ENCODE data around the gene EFCAB9.
"Not testable (repeated sequence)": the region's sequence is repeated elsewhere in the genome, so short reads cannot be mapped to it uniquely, and the experiment has no call there.

The EFCAB9 gene

GRCh38 chr5:172188893-172189692 lies 4.9 kb upstream of the EFCAB9 start:
- DNase-seq = no peak

GRCh38 chr5:172189693-172190296 lies 4.2 kb upstream of the EFCAB9 start:
- no peak for DNase-seq

- no peak for DNase-seq
These were observed 1.2 kb downstream of the EFCAB9 start for GRCh38 chr5:172194985-172195774.

GRCh38 chr5:172197775-172198174 lies 3.8 kb downstream of the EFCAB9 start:
- not testable (repeated sequence) for DNase-seq

- DNase-seq = no peak
These were observed 5.5 kb downstream of the EFCAB9 start for GRCh38 chr5:172199446-172199845.

- DNase-seq = no peak
These were observed 6.5 kb downstream of the EFCAB9 start for GRCh38 chr5:172200476-172200875.

- DNase-seq = not testable (repeated sequence)
These were observed 12.0 kb downstream of the EFCAB9 start for GRCh38 chr5:172205984-172206383.

- DNase-seq = no peak
These were observed 13.5 kb downstream of the EFCAB9 start for GRCh38 chr5:172207511-172207910.

- DNase-seq = no peak
These were observed 15.7 kb downstream of the EFCAB9 start for GRCh38 chr5:172209714-172210113.

- DNase-seq = no peak
These were observed 17.7 kb downstream of the EFCAB9 start for GRCh38 chr5:172211676-172212075.

GRCh38 chr5:172213126-172213525 lies 19.2 kb downstream of the EFCAB9 start:
- no peak for DNase-seq

GRCh38 chr5:172216345-172216744 lies 22.4 kb downstream of the EFCAB9 start:
- DNase-seq = no peak

- no peak for DNase-seq
These were observed 25.3 kb downstream of the EFCAB9 start for GRCh38 chr5:172219296-172219695.

- peak; percentile 62 to 63 for DNase-seq
These were observed 30.2 kb downstream of the EFCAB9 start for GRCh38 chr5:172223901-172224873.

GRCh38 chr5:172224996-172225395 lies 31.0 kb downstream of the EFCAB9 start:
- no peak for DNase-seq

GRCh38 chr5:172229904-172230303 lies 35.9 kb downstream of the EFCAB9 start:
- no peak for DNase-seq

- DNase-seq = no peak
These were observed 40.1 kb downstream of the EFCAB9 start for GRCh38 chr5:172234031-172234430.

- no peak for DNase-seq
These were observed 41.3 kb downstream of the EFCAB9 start for GRCh38 chr5:172235132-172235780.

- DNase-seq = no peak
These were observed 42.1 kb downstream of the EFCAB9 start for GRCh38 chr5:172235827-172236736.

GRCh38 chr5:172238334-172238733 lies 44.4 kb downstream of the EFCAB9 start:
- DNase-seq = no peak

- peak in 1 of 2 donors; percentile 20 for DNase-seq
These were observed 49.3 kb downstream of the EFCAB9 start for GRCh38 chr5:172243302-172243701.
